SK-N-SH (cell line): ENCODE data around the gene SLC16A11. TPM values are rescaled to one million over a fixed set of nuclear protein-coding genes. Genes with fewer than 3 reads are reported as not detected.
"Not testable (repeated sequence)": the region's sequence is repeated elsewhere in the genome, so short reads cannot be mapped to it uniquely, and the experiment has no call there.

Source experiments
- CTCF ChIA-PET: fragments of 300-600, 350-600 bp; formaldehyde crosslinking; extraction: SDS; loops from one replicate; lab custom pipeline; 2021; lab: Yijun Ruan, JAX
- POLR2A ChIA-PET: fragments of 350-600 bp; sonication (Branson Sonifier 250); formaldehyde crosslinking; extraction: SDS; loops from one replicate; lab custom pipeline; 2020; ENCODE audit warnings: antibody characterized with exemption, inconsistent platforms; lab: Yijun Ruan, JAX
- DNase-seq: peaks from one replicate; pipeline ENCODE4 v3.0.0; 2012
- H2AFZ ChIP-seq: fragments of 200-600 bp; sonication (generic); 2 replicates; pipeline ENCODE4 v1.8.1; 2016; ENCODE audit warnings: antibody characterized with exemption, mild to moderate bottlenecking, low read depth
- H3F3A ChIP-seq: fragments of 200-600 bp; sonication (generic); replicated peaks from 2 replicates; pipeline ENCODE3; 2016; ENCODE audit warnings: antibody characterized with exemption, mild to moderate bottlenecking; ENCODE audit not compliant: insufficient read depth
- H3K27ac ChIP-seq, 2 experiments: fragments of 200-500 bp in 1 of 2; fragments of 200-600 bp in 1 of 2; sonication (Bioruptor generic) in 1 of 2; sonication (generic), shearing (Covaris generic) in 1 of 2; 2 replicates each; pipeline versions ENCODE4 v1.5.1 to v1.6.1; 2014 to 2016; ENCODE audit warnings: low read depth in 2 of 2, inconsistent platforms in 1 of 2, low read length in 1 of 2, mild to moderate bottlenecking in 1 of 2, mixed read lengths in 1 of 2
- H3K27me3 ChIP-seq: fragments of 200-600 bp; sonication (generic), shearing (Covaris generic); 2 replicates; pipeline ENCODE4 v1.6.1; 2016; ENCODE audit warnings: mixed run types; ENCODE audit not compliant: insufficient read depth
- H3K36me3 ChIP-seq, 2 experiments: fragments of 200-500 bp in 1 of 2; fragments of 200-600 bp in 1 of 2; sonication (Bioruptor generic) in 1 of 2; sonication (generic) in 1 of 2; replicated peaks in 1 of 2; 2 replicates each; pipeline versions ENCODE3 to v1.5.1; 2014 to 2016; ENCODE audit warnings: low read length in 1 of 2, mild to moderate bottlenecking in 1 of 2; ENCODE audit not compliant: insufficient read depth in 2 of 2, control insufficient read depth in 1 of 2
- H3K4me1 ChIP-seq, 2 experiments: fragments of 200-500 bp in 1 of 2; fragments of 200-600 bp in 1 of 2; sonication (Bioruptor generic) in 1 of 2; sonication (generic), shearing (Covaris generic) in 1 of 2; 2 replicates each; pipeline versions ENCODE4 v1.5.1 to v1.6.1; 2014 to 2016; ENCODE audit warnings: low read depth in 1 of 2, low read length in 1 of 2, mixed run types in 1 of 2; ENCODE audit not compliant: insufficient read depth in 2 of 2, control insufficient read depth in 1 of 2
- H3K4me2 ChIP-seq: fragments of 200-600 bp; sonication (generic), shearing (Covaris generic); 2 replicates; pipeline ENCODE4 v1.6.1; 2017; ENCODE audit warnings: mixed run types
- H3K4me3 ChIP-seq, 2 experiments: fragments of 200-500 bp in 1 of 2; fragments of 200-600 bp in 1 of 2; sonication (Bioruptor generic) in 1 of 2; sonication (generic), shearing (Covaris generic) in 1 of 2; 2 replicates each; pipeline versions ENCODE4 v1.5.1 to v1.8.1; 2014 to 2016; ENCODE audit warnings: low read depth in 2 of 2, inconsistent platforms in 1 of 2, low read length in 1 of 2, mild to moderate bottlenecking in 1 of 2, mixed read lengths in 1 of 2, moderate library complexity in 1 of 2
- H3K79me2 ChIP-seq: fragments of 200-600 bp; sonication (generic); 2 replicates; pipeline ENCODE4 v1.8.1; 2017; ENCODE audit warnings: mild to moderate bottlenecking; ENCODE audit not compliant: insufficient read depth
- H3K9ac ChIP-seq: fragments of 200-600 bp; sonication (generic); 2 replicates; pipeline ENCODE4 v1.6.1; 2017; ENCODE audit warnings: mixed run types
- H3K9me2 ChIP-seq: fragments of 200-600 bp; sonication (generic); 2 replicates; pipeline ENCODE4 v1.6.1; 2017; ENCODE audit warnings: mixed run types
- H3K9me3 ChIP-seq: fragments of 200-600 bp; sonication (generic); 2 replicates; pipeline ENCODE4 v1.6.1; 2017; ENCODE audit warnings: mixed run types, mild to moderate bottlenecking, moderate library complexity
- H4K20me1 ChIP-seq: fragments of 200-600 bp; sonication (generic); 2 replicates; pipeline ENCODE4 v1.6.1; 2017; ENCODE audit warnings: mild to moderate bottlenecking, mixed run types; ENCODE audit not compliant: insufficient read depth
- WGBS: methylation state at CpG from one replicate; pipeline ENCODE4 v1.1.6; 2017; ENCODE audit warnings: low lambda C conversion rate; 5-methylcytosine and 5-hydroxymethylcytosine counted together
- polyA plus RNA-seq, 3 experiments: library from polyadenylated mRNA; depleted of rRNA; stranded (reverse); fragments of >200 nt; gene quantifications; 2 replicates each; pipeline ENCODE4 v1.2.3, GENCODE V29; 2012
- small RNA-seq, 7 experiments: library from RNA; depleted of rRNA; stranded (forward); fragments of <200 nt; gene quantifications; one replicate each; pipeline ENCODE3, GENCODE V24; 2012

The SLC16A11 gene
- polyA plus RNA-seq, 1 of the 3 experiments (the other 2 are of a cell fraction) = 0.12 TPM

- not testable (repeated sequence) for H3K79me2 ChIP-seq, H3F3A ChIP-seq, H2AFZ ChIP-seq, H3K4me3 ChIP-seq, H3K4me1 ChIP-seq, H4K20me1 ChIP-seq, H3K9me2 ChIP-seq, H3K36me3 ChIP-seq, H3K27me3 ChIP-seq, DNase-seq, H3K9ac ChIP-seq, H3K27ac ChIP-seq, H3K9me3 ChIP-seq, H3K4me2 ChIP-seq
- WGBS = 78% methylated on average over 5 of the region's 5 CpGs
- POLR2A ChIA-PET = interaction anchor here (0.6 kb wide), 1 partner anchor 23 kb away, joined by 3 read pairs; no protein-coding TSS in a partner anchor
- CTCF ChIA-PET = interaction anchor here (1.3 to 2.6 kb wide), 2 partner anchors 11 to 79 kb away, joined by 3 to 11 read pairs; no protein-coding TSS in a partner anchor
Measured at GRCh38 chr17:6993613-6994056, 50.3 kb downstream of the SLC16A11 start.

Small RNAs within 50 kb of the gene (small RNA-seq; reads per million reads assigned to genes)
- gene AC120057.1 = 0 to 0.06 (median 0) reads per million in 7 experiments

Other genes with a start within 250 kb of the SLC16A11 start
- gene TEKT1, start 212.4 kb downstream of the SLC16A11 start, polyA plus RNA-seq (2012; rRNA removed) = not detected in 2 replicates
- gene ALOX12, start 48.0 kb downstream of the SLC16A11 start, polyA plus RNA-seq (2012; rRNA removed) = not detected in 2 replicates
- gene RNASEK, start 31.5 kb downstream of the SLC16A11 start, polyA plus RNA-seq (2012; rRNA removed) = 220 and 317 TPM in 2 replicates
- gene BCL6B, start 21.0 kb downstream of the SLC16A11 start, polyA plus RNA-seq (2012; rRNA removed) = 0.02 TPM in 1 of 2 replicates, not detected in the other
- 2.5 and 3.9 TPM in 2 replicates for gene SLC16A13, start 8.1 kb downstream of the SLC16A11 start, polyA plus RNA-seq (2012; rRNA removed)
- gene CLEC10A, start 36.2 kb upstream of the SLC16A11 start, polyA plus RNA-seq (2012; rRNA removed) = not detected in 2 replicates
- gene ASGR2, start 70.7 kb upstream of the SLC16A11 start, polyA plus RNA-seq (2012; rRNA removed) = not detected in 2 replicates
- gene ASGR1, start 135.3 kb upstream of the SLC16A11 start, polyA plus RNA-seq (2012; rRNA removed) = 2.0 and 2.1 TPM in 2 replicates
- gene DLG4, start 175.7 kb upstream of the SLC16A11 start, polyA plus RNA-seq (2012; rRNA removed) = 22.1 and 30.5 TPM in 2 replicates
- 635 and 796 TPM in 2 replicates for gene ACADVL, start 175.8 kb upstream of the SLC16A11 start, polyA plus RNA-seq (2012; rRNA removed)
- 6.9 and 8.3 TPM in 2 replicates for gene DVL2, start 190.4 kb upstream of the SLC16A11 start, polyA plus RNA-seq (2012; rRNA removed)
- gene PHF23, start 195.4 kb upstream of the SLC16A11 start, polyA plus RNA-seq (2012; rRNA removed) = 53.3 and 58.5 TPM in 2 replicates
- gene GABARAP, start 198.4 kb upstream of the SLC16A11 start, polyA plus RNA-seq (2012; rRNA removed) = 585 and 637 TPM in 2 replicates
- gene CTDNEP1, start 207.6 kb upstream of the SLC16A11 start, polyA plus RNA-seq (2012; rRNA removed) = 111 and 124 TPM in 2 replicates
- 45.4 and 52.1 TPM in 2 replicates for gene ELP5, start 208.1 kb upstream of the SLC16A11 start, polyA plus RNA-seq (2012; rRNA removed)
- 2.9 and 5.0 TPM in 2 replicates for gene CLDN7, start 218.4 kb upstream of the SLC16A11 start, polyA plus RNA-seq (2012; rRNA removed)
- gene SLC2A4, start 237.6 kb upstream of the SLC16A11 start, polyA plus RNA-seq (2012; rRNA removed) = 0.44 and 0.54 TPM in 2 replicates